Measurements from ENCODE around the gene TDRD10.

The TDRD10 gene, protein sequence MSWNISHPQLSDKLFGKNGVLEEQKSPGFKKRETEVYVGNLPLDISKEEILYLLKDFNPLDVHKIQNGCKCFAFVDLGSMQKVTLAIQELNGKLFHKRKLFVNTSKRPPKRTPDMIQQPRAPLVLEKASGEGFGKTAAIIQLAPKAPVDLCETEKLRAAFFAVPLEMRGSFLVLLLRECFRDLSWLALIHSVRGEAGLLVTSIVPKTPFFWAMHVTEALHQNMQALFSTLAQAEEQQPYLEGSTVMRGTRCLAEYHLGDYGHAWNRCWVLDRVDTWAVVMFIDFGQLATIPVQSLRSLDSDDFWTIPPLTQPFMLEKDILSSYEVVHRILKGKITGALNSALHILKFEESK

DNA sequence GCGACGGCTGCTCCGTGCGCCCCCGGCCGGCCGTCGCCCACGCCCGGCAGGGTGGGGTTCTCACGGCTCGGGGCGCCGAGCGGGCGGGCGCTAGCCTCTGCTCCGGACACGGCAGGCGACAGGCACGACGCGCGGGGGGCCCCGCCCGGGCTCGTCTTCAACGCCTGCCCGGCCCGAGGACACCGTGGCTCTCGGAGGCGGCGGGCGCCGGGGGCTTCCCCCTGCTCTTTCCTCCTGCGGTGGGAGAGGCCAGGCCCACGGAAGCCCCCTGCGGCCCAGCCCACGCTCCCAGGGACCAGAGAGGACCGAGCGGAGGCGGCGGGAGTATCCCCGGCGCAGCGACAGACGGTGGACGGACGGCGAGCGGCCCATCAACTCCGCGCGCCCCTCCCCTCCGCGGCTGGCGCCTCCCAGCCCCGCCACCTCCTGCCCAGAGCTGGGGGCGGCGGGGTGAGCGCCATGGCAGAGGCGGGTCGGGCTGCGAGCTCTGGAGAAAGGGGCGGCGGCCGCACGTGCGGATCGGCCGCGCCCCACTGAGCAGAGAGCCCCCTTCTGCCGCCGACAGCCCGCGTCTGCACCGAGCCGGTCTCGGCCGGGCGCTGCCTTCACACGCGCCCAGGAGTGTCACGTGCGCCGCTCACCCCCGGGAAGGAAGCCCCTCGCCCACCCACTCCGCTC, at the start of gene TDRD10, which contains the start of gene SHE:
Gene TDRD10, plus strand, starts transcription at position 154 of the 678 bp plus-strand sequence. CDS start 4,685 bp downstream, outside the sequence.
Gene SHE, minus strand, starts transcription at position 347 of the 678 bp plus-strand sequence. CDS start 386 bp downstream, outside the sequence.
- Histone ChIP-seq H3K79me2 (ENCODE audit: low read length) (no peaks in the 10 kb centered on the region), H3K9ac (ENCODE audit: low read length) (no peak within 1 kb of the TSS), H4K20me1 (ENCODE audit: insufficient read depth, low read length) (no peaks in the 10 kb centered on the region), H3K4me1 (ENCODE audit: low read length) (peaks cover under 1% of the 10 kb centered on the region), H3K27ac (ENCODE audit: low read length) (no peak within 1 kb of the TSS), H3K4me3 (ENCODE audit: low read length) (no peak within 1 kb of the TSS), H3K36me3 (replicated peaks; ENCODE audit: insufficient read depth, low read length) (no peaks in the 10 kb centered on the region), H3K9me3 (replicated peaks; ENCODE audit: insufficient read depth, low read length) (no peaks in the 10 kb centered on the region), H3K4me2 (ENCODE audit: low read depth, low read length) (no peak within 1 kb of the TSS), H3K9me2 (replicated peaks; ENCODE audit: insufficient read depth, low read length) (no peaks in the 10 kb centered on the region), H2AFZ (ENCODE audit: low read length) (no peak within 1 kb of the TSS), H3F3A (ENCODE audit: insufficient read depth, low read length) (peaks cover 2% of the 10 kb centered on the region; the same call in 1 of the 2 replicates), H3K27me3 (replicated peaks; ENCODE audit: insufficient read depth, low read length) (peaks cover 12% of the 10 kb centered on the region; the same call in 1 of the 2 replicates)
- no peak for DNase-seq
- TF ChIP-seq, protein P1, sequence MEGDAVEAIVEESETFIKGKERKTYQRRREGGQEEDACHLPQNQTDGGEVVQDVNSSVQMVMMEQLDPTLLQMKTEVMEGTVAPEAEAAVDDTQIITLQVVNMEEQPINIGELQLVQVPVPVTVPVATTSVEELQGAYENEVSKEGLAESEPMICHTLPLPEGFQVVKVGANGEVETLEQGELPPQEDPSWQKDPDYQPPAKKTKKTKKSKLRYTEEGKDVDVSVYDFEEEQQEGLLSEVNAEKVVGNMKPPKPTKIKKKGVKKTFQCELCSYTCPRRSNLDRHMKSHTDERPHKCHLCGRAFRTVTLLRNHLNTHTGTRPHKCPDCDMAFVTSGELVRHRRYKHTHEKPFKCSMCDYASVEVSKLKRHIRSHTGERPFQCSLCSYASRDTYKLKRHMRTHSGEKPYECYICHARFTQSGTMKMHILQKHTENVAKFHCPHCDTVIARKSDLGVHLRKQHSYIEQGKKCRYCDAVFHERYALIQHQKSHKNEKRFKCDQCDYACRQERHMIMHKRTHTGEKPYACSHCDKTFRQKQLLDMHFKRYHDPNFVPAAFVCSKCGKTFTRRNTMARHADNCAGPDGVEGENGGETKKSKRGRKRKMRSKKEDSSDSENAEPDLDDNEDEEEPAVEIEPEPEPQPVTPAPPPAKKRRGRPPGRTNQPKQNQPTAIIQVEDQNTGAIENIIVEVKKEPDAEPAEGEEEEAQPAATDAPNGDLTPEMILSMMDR (IDR thresholded peaks at IDR 0.05; ENCODE audit: low read length): no peak
- TF ChIP-seq EZH2phosphoT487 (IDR thresholded peaks at IDR 0.05; ENCODE audit: low read length): no peak
- TF ChIP-seq EZH2 (optimal IDR thresholded peaks at IDR 0.05; ENCODE audit: low read depth, low read length): no peak

DNA sequence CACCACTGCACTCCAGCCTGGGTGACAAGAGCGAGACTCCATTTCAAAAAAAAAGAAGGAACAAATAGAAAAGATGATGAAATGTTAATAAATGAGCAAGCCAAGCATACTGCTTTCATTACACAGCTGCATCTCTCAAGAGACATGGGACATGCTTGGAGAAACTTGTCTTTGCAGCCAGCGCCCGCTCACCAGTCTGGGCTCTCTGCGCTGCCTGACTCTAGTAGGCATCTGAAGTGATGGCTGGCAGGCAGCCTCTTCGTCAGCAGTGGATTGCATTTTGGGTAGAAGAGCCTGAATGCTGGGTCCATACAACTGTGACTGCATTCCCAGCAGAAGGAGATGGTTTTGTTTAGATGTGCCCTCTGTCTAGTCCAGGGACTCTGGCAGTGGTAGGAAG, 48.9 kb upstream of the TDRD10 start:
- no peak for DNase-seq
- no peaks in the 10 kb centered on the region for H4K20me1 ChIP-seq (ENCODE audit: insufficient read depth, low read length)
- peaks cover 10% of the 10 kb centered on the region for H3K4me1 ChIP-seq (ENCODE audit: low read length)
- H3K27me3 ChIP-seq (replicated peaks; ENCODE audit: insufficient read depth, low read length): no peaks in the 10 kb centered on the region
- H3K9me2 ChIP-seq (replicated peaks; ENCODE audit: insufficient read depth, low read length): no peaks in the 10 kb centered on the region
- TF ChIP-seq EZH2 (optimal IDR thresholded peaks at IDR 0.05; ENCODE audit: low read depth, low read length) (no peak), EZH2phosphoT487 (IDR thresholded peaks at IDR 0.05; ENCODE audit: low read length) (no peak)
- TF ChIP-seq, protein P1 (IDR thresholded peaks at IDR 0.05; ENCODE audit: low read length): no peak
- no peak overlapping the region for H3K9ac ChIP-seq (ENCODE audit: low read length)
- H3K9me3 ChIP-seq (replicated peaks; ENCODE audit: insufficient read depth, low read length): no peaks in the 10 kb centered on the region
- peaks cover 23% of the 10 kb centered on the region for H3K36me3 ChIP-seq (replicated peaks; ENCODE audit: insufficient read depth, low read length)
- H2AFZ ChIP-seq (ENCODE audit: low read length): no peak overlapping the region
- H3K4me2 ChIP-seq (ENCODE audit: low read depth, low read length): no peak overlapping the region
- H3K27ac ChIP-seq (ENCODE audit: low read length): no peak overlapping the region
- H3F3A ChIP-seq (ENCODE audit: insufficient read depth, low read length): no peaks in the 10 kb centered on the region
- H3K4me3 ChIP-seq (ENCODE audit: low read length): no peak overlapping the region
- H3K79me2 ChIP-seq (ENCODE audit: low read length): peaks cover 8% of the 10 kb centered on the region

GRCh38 chr1:154453574-154454352, 48.3 kb upstream of the TDRD10 start:
- Histone ChIP-seq H3K79me2 (ENCODE audit: low read length) (peaks cover 4% of the 10 kb centered on the region; the same call in 1 of the 2 replicates), H3K4me1 (ENCODE audit: low read length) (peaks cover 10% of the 10 kb centered on the region), H3K9me2 (replicated peaks; ENCODE audit: insufficient read depth, low read length) (no peaks in the 10 kb centered on the region), H2AFZ (ENCODE audit: low read length) (no peak overlapping the region), H3K4me3 (ENCODE audit: low read length) (no peak overlapping the region), H3K36me3 (replicated peaks; ENCODE audit: insufficient read depth, low read length) (peaks cover 19% of the 10 kb centered on the region), H4K20me1 (ENCODE audit: insufficient read depth, low read length) (no peaks in the 10 kb centered on the region), H3K9ac (ENCODE audit: low read length) (no peak overlapping the region), H3K27me3 (replicated peaks; ENCODE audit: insufficient read depth, low read length) (no peaks in the 10 kb centered on the region), H3K9me3 (replicated peaks; ENCODE audit: insufficient read depth, low read length) (no peaks in the 10 kb centered on the region), H3K4me2 (ENCODE audit: low read depth, low read length) (no peak overlapping the region), H3K27ac (ENCODE audit: low read length) (no peak overlapping the region), H3F3A (ENCODE audit: insufficient read depth, low read length) (no peaks in the 10 kb centered on the region)
- TF ChIP-seq EZH2 (optimal IDR thresholded peaks at IDR 0.05; ENCODE audit: low read depth, low read length) (no peak), EZH2phosphoT487 (IDR thresholded peaks at IDR 0.05; ENCODE audit: low read length) (no peak)
- TF ChIP-seq, protein P1 (IDR thresholded peaks at IDR 0.05; ENCODE audit: low read length): no peak
- DNase-seq: no peak

All from MM.1S (cell line).